Suprapubic skin (tissue), 4 donors: ENCODE measurements around the gene HIRA. TPM values are rescaled to one million over a fixed set of nuclear protein-coding genes. Genes with fewer than 3 reads are reported as not detected.

ENCODE experiments used
- DNase-seq, 2 donors: peaks; one replicate each; pipeline ENCODE4 v3.0.0-alpha.2; 2019; ENCODE audit warnings: low spot score in 2 of 2
- H3K27ac ChIP-seq: fragments of 200-600 bp; sonication (generic); one replicate; pipeline ENCODE4 v1.5.1; 2019
- H3K27me3 ChIP-seq: fragments of 200-600 bp; sonication (generic); one replicate; pipeline ENCODE4 v1.5.1; 2019
- H3K36me3 ChIP-seq: fragments of 200-600 bp; sonication (generic); one replicate; pipeline ENCODE4 v1.5.1; 2019
- H3K4me1 ChIP-seq: fragments of 200-600 bp; sonication (generic); one replicate; pipeline ENCODE4 v1.5.1; 2019
- H3K4me3 ChIP-seq: fragments of 200-600 bp; sonication (generic); one replicate; pipeline ENCODE4 v1.5.1; 2019; ENCODE audit warnings: mild to moderate bottlenecking
- H3K9me3 ChIP-seq: fragments of 200-600 bp; sonication (generic); one replicate; pipeline ENCODE4 v1.5.1; 2019
- EP300 ChIP-seq: sonication (generic); formaldehyde crosslinking; IDR thresholded peaks from one replicate; pipeline ENCODE4 v1.6.1; 2017; ENCODE audit warnings: antibody characterized with exemption
- POLR2A ChIP-seq, 2 donors: fragments of 450-650 bp; IDR thresholded peaks; one replicate each; pipeline ENCODE4 v1.6.1; 2017; ENCODE audit warnings: antibody characterized with exemption in 2 of 2, mild to moderate bottlenecking in 2 of 2, moderate library complexity in 2 of 2
- POLR2AphosphoS5 ChIP-seq, 3 donors: sonication (generic); formaldehyde crosslinking; IDR thresholded peaks; one replicate each; pipeline ENCODE4 v1.6.1; 2017; ENCODE audit warnings: antibody characterized with exemption in 3 of 3
- WGBS: methylation state at CpG from one replicate; pipeline ENCODE4 v1.1.5; 2018; 5-methylcytosine and 5-hydroxymethylcytosine counted together
- total RNA-seq, 4 donors: library from RNA; depleted of rRNA; stranded (reverse); fragments of >200 nt; gene quantifications; one replicate each; pipeline ENCODE4 v1.1.0, GENCODE V29; 2016
- TF ChIP-seq, protein P1 (sequence below), 2 donors: fragments of 200-600 bp in 1 of 2; fragments of 450-650 bp in 1 of 2; sonication (generic) in 1 of 2; IDR thresholded peaks; one replicate each; pipeline ENCODE4 v1.5.1; 2016 to 2019; ENCODE audit warnings: antibody characterized with exemption in 2 of 2, mild to moderate bottlenecking in 1 of 2, moderate library complexity in 1 of 2

HIRA gene
- total RNA-seq, 4 donors from 2014 or later = 17.7 to 25.1 (median 22.5) TPM

DNA sequence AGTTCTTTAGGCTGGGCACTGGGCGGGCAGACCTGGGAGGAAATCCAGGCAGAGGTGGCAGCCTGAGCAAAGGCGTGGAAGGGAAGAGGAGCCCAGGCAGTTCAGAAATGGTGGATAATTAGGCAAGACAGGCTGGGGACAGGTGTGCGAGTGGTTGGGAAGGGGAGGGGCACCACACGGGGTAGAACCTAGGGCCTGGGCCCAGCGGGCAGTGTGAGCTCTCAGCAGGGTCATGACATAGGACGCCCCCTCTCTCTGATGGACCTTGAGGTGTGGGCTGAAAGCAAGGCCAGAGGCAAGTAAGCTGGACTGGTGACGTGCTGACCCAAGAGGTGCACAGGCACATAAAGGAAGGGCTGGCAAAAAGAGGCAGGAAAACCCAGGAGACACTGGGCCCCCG is 40.7 kb upstream of the HIRA start:
- no peak for DNase-seq
- no peak overlapping the region for H3K27ac ChIP-seq
- H3K36me3 ChIP-seq = peaks cover 74% of the 10 kb centered on the region
- TF ChIP-seq POLR2A (IDR thresholded peaks at IDR 0.05) (no peak), EP300 (no peak), POLR2AphosphoS5 (IDR thresholded peaks at IDR 0.05) (no peak)
- TF ChIP-seq, protein P1, sequence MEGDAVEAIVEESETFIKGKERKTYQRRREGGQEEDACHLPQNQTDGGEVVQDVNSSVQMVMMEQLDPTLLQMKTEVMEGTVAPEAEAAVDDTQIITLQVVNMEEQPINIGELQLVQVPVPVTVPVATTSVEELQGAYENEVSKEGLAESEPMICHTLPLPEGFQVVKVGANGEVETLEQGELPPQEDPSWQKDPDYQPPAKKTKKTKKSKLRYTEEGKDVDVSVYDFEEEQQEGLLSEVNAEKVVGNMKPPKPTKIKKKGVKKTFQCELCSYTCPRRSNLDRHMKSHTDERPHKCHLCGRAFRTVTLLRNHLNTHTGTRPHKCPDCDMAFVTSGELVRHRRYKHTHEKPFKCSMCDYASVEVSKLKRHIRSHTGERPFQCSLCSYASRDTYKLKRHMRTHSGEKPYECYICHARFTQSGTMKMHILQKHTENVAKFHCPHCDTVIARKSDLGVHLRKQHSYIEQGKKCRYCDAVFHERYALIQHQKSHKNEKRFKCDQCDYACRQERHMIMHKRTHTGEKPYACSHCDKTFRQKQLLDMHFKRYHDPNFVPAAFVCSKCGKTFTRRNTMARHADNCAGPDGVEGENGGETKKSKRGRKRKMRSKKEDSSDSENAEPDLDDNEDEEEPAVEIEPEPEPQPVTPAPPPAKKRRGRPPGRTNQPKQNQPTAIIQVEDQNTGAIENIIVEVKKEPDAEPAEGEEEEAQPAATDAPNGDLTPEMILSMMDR (IDR thresholded peaks at IDR 0.05) = no peak
- WGBS = 89% methylated on average over 8 of the region's 8 CpGs
- H3K4me1 ChIP-seq = peaks cover 35% of the 10 kb centered on the region
- H3K4me3 ChIP-seq = no peak overlapping the region
- H3K9me3 ChIP-seq = no peaks in the 10 kb centered on the region
- no peaks in the 10 kb centered on the region for H3K27me3 ChIP-seq

DNA sequence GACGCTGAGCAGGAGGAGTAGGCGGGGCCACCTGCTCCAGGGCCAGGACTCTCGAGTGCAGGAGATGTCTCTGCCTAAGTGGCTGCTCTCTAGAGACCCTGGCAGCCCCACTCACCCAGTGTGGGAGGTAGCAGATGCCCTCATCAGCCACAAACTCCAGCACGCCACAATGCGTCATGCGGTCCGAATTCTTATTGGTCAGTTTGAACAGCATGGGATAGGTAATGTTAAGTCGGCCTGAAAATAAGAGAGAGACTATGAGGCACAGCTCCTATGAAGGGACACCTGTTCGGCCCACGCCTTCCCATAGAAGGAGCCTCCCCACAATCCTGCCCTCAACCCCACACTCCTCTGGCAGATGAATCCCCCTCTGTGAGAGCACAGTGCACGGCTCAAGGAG is 40.0 kb upstream of the HIRA start:
- Histone ChIP-seq H3K27ac (no peak overlapping the region), H3K27me3 (no peaks in the 10 kb centered on the region), H3K9me3 (no peaks in the 10 kb centered on the region), H3K4me1 (peaks cover 29% of the 10 kb centered on the region), H3K36me3 (peaks cover 81% of the 10 kb centered on the region), H3K4me3 (no peak overlapping the region)
- WGBS = 94% methylated on average over 11 of the region's 11 CpGs
- TF ChIP-seq POLR2AphosphoS5 (IDR thresholded peaks at IDR 0.05) (no peak), EP300 (no peak), POLR2A (IDR thresholded peaks at IDR 0.05) (no peak)
- TF ChIP-seq, protein P1 (IDR thresholded peaks at IDR 0.05) = no peak
- DNase-seq = no peak

DNA sequence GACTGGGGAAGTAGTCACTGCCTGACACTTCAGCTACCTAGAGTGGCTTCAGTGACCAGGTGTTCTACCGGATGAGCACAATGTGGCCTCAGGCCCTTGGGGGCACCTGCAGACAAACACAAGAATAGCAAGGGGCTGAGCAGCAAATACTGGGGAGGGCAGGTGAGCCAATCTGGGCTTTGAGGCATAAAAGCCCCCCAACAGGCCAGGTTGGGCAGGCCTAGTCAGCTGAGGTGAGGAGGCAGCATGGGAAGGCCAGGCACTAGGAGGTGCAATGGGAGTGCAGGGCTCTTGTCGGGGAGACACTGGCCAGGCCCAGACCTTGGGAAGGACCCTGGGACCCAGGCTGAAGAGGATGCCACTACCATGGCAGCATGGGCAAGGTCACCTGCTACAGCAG is 38.5 kb upstream of the HIRA start:
- Histone ChIP-seq H3K27ac (no peak overlapping the region), H3K4me1 (peaks cover 13% of the 10 kb centered on the region), H3K36me3 (peaks cover 96% of the 10 kb centered on the region), H3K27me3 (no peaks in the 10 kb centered on the region), H3K4me3 (no peak overlapping the region), H3K9me3 (no peaks in the 10 kb centered on the region)
- no peak for TF ChIP-seq POLR2AphosphoS5 (IDR thresholded peaks at IDR 0.05)
- no peak for TF ChIP-seq EP300
- TF ChIP-seq POLR2A (IDR thresholded peaks at IDR 0.05) = no peak
- TF ChIP-seq, protein P1 (IDR thresholded peaks at IDR 0.05) = no peak
- no peak for DNase-seq
- WGBS = 89% methylated on average over 2 of the region's 2 CpGs

DNA sequence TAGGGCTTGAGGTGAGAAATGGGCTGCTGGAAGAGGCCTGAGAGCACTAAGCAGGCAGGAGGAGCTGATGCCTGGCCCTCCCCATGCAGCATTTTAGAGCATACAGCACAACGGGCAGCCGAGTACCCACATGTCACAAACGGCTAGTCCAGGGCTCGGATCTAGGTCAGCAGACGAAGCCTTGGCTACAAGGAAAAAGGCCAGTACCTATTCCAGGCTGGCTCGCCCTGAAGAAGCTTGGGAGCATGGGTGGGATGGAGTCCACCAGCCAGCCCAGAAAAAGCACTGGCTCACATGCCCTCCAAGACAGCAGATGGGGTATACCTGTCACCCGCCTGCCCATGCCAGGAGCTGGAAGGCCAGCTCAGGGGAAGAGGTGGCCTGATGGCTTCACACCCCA is 37.9 kb upstream of the HIRA start:
- WGBS = 92% methylated on average over 7 of the region's 7 CpGs
- H3K4me1 ChIP-seq = peaks cover 7% of the 10 kb centered on the region
- H3K27ac ChIP-seq = no peak overlapping the region
- no peak overlapping the region for H3K4me3 ChIP-seq
- DNase-seq = no peak
- H3K27me3 ChIP-seq = no peaks in the 10 kb centered on the region
- TF ChIP-seq, protein P1 (IDR thresholded peaks at IDR 0.05) = no peak
- TF ChIP-seq POLR2AphosphoS5 (IDR thresholded peaks at IDR 0.05) (no peak), EP300 (no peak), POLR2A (IDR thresholded peaks at IDR 0.05) (no peak)
- H3K36me3 ChIP-seq = peaks cover 97% of the 10 kb centered on the region
- no peaks in the 10 kb centered on the region for H3K9me3 ChIP-seq

DNA sequence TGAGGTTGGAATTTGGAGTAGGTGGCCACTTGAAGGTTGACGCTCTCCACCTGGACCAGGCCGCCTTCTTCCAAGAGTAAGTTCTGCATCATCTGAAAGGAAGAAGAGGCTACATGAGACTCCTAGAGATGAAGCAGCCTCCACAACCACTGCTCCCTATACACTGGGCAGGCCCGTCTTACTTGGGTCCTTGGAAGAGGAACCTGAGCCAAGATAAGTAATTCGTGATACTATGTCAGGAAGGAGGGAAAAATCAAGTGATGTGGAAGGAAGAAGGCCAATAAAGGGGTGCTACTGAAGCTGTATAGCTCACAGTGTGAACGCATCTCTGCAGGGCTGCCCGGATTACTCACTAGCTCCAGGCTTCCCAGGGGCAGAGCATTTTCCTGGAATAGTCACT is 36.4 kb upstream of the HIRA start:
- no peak for DNase-seq
- H3K4me3 ChIP-seq = no peak overlapping the region
- no peak overlapping the region for H3K27ac ChIP-seq
- H3K9me3 ChIP-seq = no peaks in the 10 kb centered on the region
- H3K27me3 ChIP-seq = no peaks in the 10 kb centered on the region
- 96% methylated on average over 6 of the region's 6 CpGs for WGBS
- H3K36me3 ChIP-seq = peaks cover 92% of the 10 kb centered on the region
- peaks cover 3% of the 10 kb centered on the region for H3K4me1 ChIP-seq
- TF ChIP-seq, protein P1 (IDR thresholded peaks at IDR 0.05) = no peak
- TF ChIP-seq EP300 = no peak
- no peak for TF ChIP-seq POLR2A (IDR thresholded peaks at IDR 0.05)
- no peak for TF ChIP-seq POLR2AphosphoS5 (IDR thresholded peaks at IDR 0.05)
